Activated B cell treated with CpG ODN at 0.5 μM for 24 hours (primary cell): ENCODE measurements around the gene RPIA. TPM values are rescaled to one million over a fixed set of nuclear protein-coding genes. Genes with fewer than 3 reads are reported as not detected.

Source experiments
- ATAC-seq: fragments of 200-7000 bp; cut with Tn5 transposase; one replicate; pipeline ENCODE4 v1.10.0; 2021; ENCODE audit warnings: low read depth, mild to moderate bottlenecking, moderate library complexity
- CTCF ChIA-PET: fragments of 350-600 bp; sonication (Branson Sonifier 250); formaldehyde crosslinking; loops from one replicate; lab custom pipeline; 2021; ENCODE audit warnings: antibody characterized with exemption; lab: Charles Lee
- POLR2A ChIA-PET: fragments of 350-600 bp; sonication (Branson Sonifier 250); formaldehyde crosslinking; loops from one replicate; lab custom pipeline; 2021; ENCODE audit warnings: antibody characterized with exemption; lab: Charles Lee
- DNase-seq: peaks from one replicate; pipeline ENCODE4 v3.0.0; 2022
- H3K27ac Mint-ChIP-seq: one replicate; pipeline ENCODE4 v1.8.0; 2020; ENCODE audit warnings: mixed read lengths
- H3K27me3 Mint-ChIP-seq: one replicate; pipeline ENCODE4 v1.8.0; 2021; ENCODE audit warnings: mixed read lengths
- H3K36me3 Mint-ChIP-seq: one replicate; pipeline ENCODE4 v1.8.0; 2021; ENCODE audit warnings: low read depth, mixed read lengths
- H3K4me1 Mint-ChIP-seq: one replicate; pipeline ENCODE4 v1.8.0; 2021; ENCODE audit warnings: mixed read lengths
- H3K4me3 Mint-ChIP-seq: one replicate; pipeline ENCODE4 v1.8.0; 2020; ENCODE audit warnings: mild to moderate bottlenecking, mixed read lengths
- H3K9me3 Mint-ChIP-seq: one replicate; pipeline ENCODE4 v1.8.0; 2020; ENCODE audit warnings: mixed read lengths
- CTCF ChIP-seq: fragments of 200-600 bp; IDR thresholded peaks from one replicate; pipeline ENCODE4 v1.8.0; 2022; ENCODE audit warnings: antibody characterized with exemption, mild to moderate bottlenecking
- intact Hi-C: fragments of 100-400 bp; cut with micrococcal nuclease; formaldehyde crosslinking; loops from one replicate; pipeline ENCODE4 v1.15.1; 2024
- total RNA-seq: library from RNA; stranded (reverse); gene quantifications from 2 replicates; pipeline ENCODE4 v1.2.3, GENCODE V29; 2022

RPIA gene
- total RNA-seq, 1 donor from 2014 or later = 35.9 TPM

- Mint-ChIP-seq H3K4me1 (peaks cover 9% of the 10 kb centered on the region), H3K9me3 (peaks cover 14% of the 10 kb centered on the region), H3K4me3 (no peak overlapping the region), H3K27me3 (no peaks in the 10 kb centered on the region), H3K27ac (no peak overlapping the region), H3K36me3 (peaks cover 13% of the 10 kb centered on the region)
- DNase-seq = no peak
- ChIA-PET CTCF (no interaction called here), POLR2A (no interaction called here)
- no peak for TF ChIP-seq CTCF
- intact Hi-C loops = no loop called here
- ATAC-seq = no peak
Observed at GRCh38 chr2:88683160-88684021, 8.1 kb upstream of the RPIA start.

GRCh38 chr2:88684519-88684918 is 7.0 kb upstream of the RPIA start:
- no peaks in the 10 kb centered on the region for H3K27me3 Mint-ChIP-seq
- no peak overlapping the region for H3K27ac Mint-ChIP-seq
- intact Hi-C loops = no loop called here
- H3K9me3 Mint-ChIP-seq = peaks cover 14% of the 10 kb centered on the region
- TF ChIP-seq CTCF = no peak
- ChIA-PET POLR2A (no interaction called here), CTCF (interaction anchor here (1.7 kb wide), 1 partner anchor 13 kb away, joined by 4 read pairs; no protein-coding TSS in a partner anchor)
- ATAC-seq (no peak), DNase-seq (no peak)
- no peak overlapping the region for H3K4me3 Mint-ChIP-seq
- H3K4me1 Mint-ChIP-seq = peaks cover 9% of the 10 kb centered on the region
- peaks cover 13% of the 10 kb centered on the region for H3K36me3 Mint-ChIP-seq

- no peaks in the 10 kb centered on the region for H3K27me3 Mint-ChIP-seq
- no peak overlapping the region for H3K4me3 Mint-ChIP-seq
- peaks cover 17% of the 10 kb centered on the region for H3K36me3 Mint-ChIP-seq
- peaks cover 23% of the 10 kb centered on the region for H3K4me1 Mint-ChIP-seq
- CTCF ChIA-PET = interaction anchor here (1.4 to 1.7 kb wide), 2 partner anchors 14 to 15 kb away, joined by 3 to 4 read pairs; no protein-coding TSS in a partner anchor
- H3K9me3 Mint-ChIP-seq = peaks cover 14% of the 10 kb centered on the region
- H3K27ac Mint-ChIP-seq = no peak overlapping the region
- ATAC-seq = no peak
- POLR2A ChIA-PET = no interaction called here
- intact Hi-C loops = no loop called here
- no peak for TF ChIP-seq CTCF
- DNase-seq = no peak
Observed at GRCh38 chr2:88686320-88686719, 5.2 kb upstream of the RPIA start.

- ATAC-seq = no peak
- Mint-ChIP-seq H3K36me3 (peaks cover 24% of the 10 kb centered on the region), H3K4me3 (no peak overlapping the region), H3K9me3 (peaks cover 14% of the 10 kb centered on the region), H3K27me3 (no peaks in the 10 kb centered on the region), H3K27ac (no peak overlapping the region), H3K4me1 (peaks cover 30% of the 10 kb centered on the region)
- ChIA-PET POLR2A (no interaction called here), CTCF (no interaction called here)
- intact Hi-C loops = no loop called here
- no peak for DNase-seq
- no peak for TF ChIP-seq CTCF
Observed at GRCh38 chr2:88687384-88687783, 4.1 kb upstream of the RPIA start.

- CTCF ChIA-PET = interaction anchor here (1.0 to 2.1 kb wide), 6 partner anchors 19 to 99 kb away, joined by 3 to 6 read pairs (median 4); no protein-coding TSS in a partner anchor
- no peak for DNase-seq
- intact Hi-C loops = loop anchor here (1.0 kb wide), 3 partner anchors 18 to 90 kb away; partner anchors contain the start of gene EIF2AK3
- POLR2A ChIA-PET = interaction anchor here (1.1 to 2.0 kb wide), 2 partner anchors 63 to 91 kb away, joined by 3 to 8 read pairs; no protein-coding TSS in a partner anchor
- no peak for TF ChIP-seq CTCF
- peaks cover 44% of the 10 kb centered on the region for H3K4me1 Mint-ChIP-seq
- no peaks in the 10 kb centered on the region for H3K9me3 Mint-ChIP-seq
- peaks cover 11% of the 10 kb centered on the region for H3K36me3 Mint-ChIP-seq
- H3K27me3 Mint-ChIP-seq = no peaks in the 10 kb centered on the region
- peak overlapping the region; percentile 86 for H3K27ac Mint-ChIP-seq
- peak; percentile 25 for ATAC-seq
- H3K4me3 Mint-ChIP-seq = peak overlapping the region; percentile 96
Observed at GRCh38 chr2:88690591-88691338, 708 bp upstream of the RPIA start.
